Epithelial cell of esophagus (primary cell): ENCODE data around the gene CHKA.

Source experiments
- DNase-seq: peaks from one replicate; pipeline ENCODE4 v3.0.0; 2010; ENCODE audit warnings: low read depth
- H3K4me3 ChIP-seq: 2 replicates; pipeline ENCODE4 v1.5.1; 2011; ENCODE audit warnings: mild to moderate bottlenecking, low read length, control low read depth
- CTCF ChIP-seq: IDR thresholded peaks from 2 replicates; pipeline ENCODE4 v1.5.1; 2011; ENCODE audit warnings: low read depth, mild to moderate bottlenecking, low read length, control low read depth, inconsistent platforms; ENCODE audit not compliant: insufficient read depth; ENCODE audit errors: missing control alignments

Gene CHKA

GRCh38 chr11:68017980-68018729 lies 103.0 kb downstream of the CHKA start:
- DNase-seq, result no peak
- no peak overlapping the region for H3K4me3 ChIP-seq
- TF ChIP-seq CTCF, result no peak

GRCh38 chr11:68016904-68017817 lies 104.0 kb downstream of the CHKA start:
- DNase-seq, result no peak
- H3K4me3 ChIP-seq, result no peak overlapping the region
- TF ChIP-seq CTCF, result no peak

GRCh38 chr11:68016161-68016903 lies 104.9 kb downstream of the CHKA start:
- no peak overlapping the region for H3K4me3 ChIP-seq
- no peak for TF ChIP-seq CTCF

GRCh38 chr11:68015467-68015866 lies 105.7 kb downstream of the CHKA start:
- H3K4me3 ChIP-seq, result no peak overlapping the region
- DNase-seq, result no peak
- TF ChIP-seq CTCF, result no peak

More at GRCh38 chr11:68016161-68016903, 104.9 kb downstream of the CHKA start:
- no peak for DNase-seq

GRCh38 chr11:68014947-68015447 lies 106.2 kb downstream of the CHKA start:
- TF ChIP-seq CTCF, result no peak

GRCh38 chr11:68014157-68014946 lies 106.8 kb downstream of the CHKA start:
- DNase-seq, result peak; percentile 82
- no peak overlapping the region for H3K4me3 ChIP-seq
- no peak for TF ChIP-seq CTCF

More at GRCh38 chr11:68014947-68015447, 106.2 kb downstream of the CHKA start:
- no peak overlapping the region for H3K4me3 ChIP-seq
- DNase-seq, result no peak
